Activated T-helper 9 cell treated with anti-CD3 and anti-CD28 coated beads, Interleukin-2, amount 50 U/mL, for 16 hours (primary cell): ENCODE measurements around the gene GOLGA8B.
"Not testable (repeated sequence)": the region's sequence is repeated elsewhere in the genome, so short reads cannot be mapped to it uniquely, and the experiment has no call there.

Source experiments
- DNase-seq: peaks from one replicate; pipeline ENCODE4 v3.0.0-alpha.2; 2020; ENCODE audit warnings: low read depth

Gene GOLGA8B

GRCh38 chr15:34564711-34565110 is 18.7 kb downstream of the GOLGA8B start:
- not testable (repeated sequence) for DNase-seq

- DNase-seq: not testable (repeated sequence)
Observed at GRCh38 chr15:34560814-34561213, 22.6 kb downstream of the GOLGA8B start.

GRCh38 chr15:34559764-34560163 is 23.7 kb downstream of the GOLGA8B start:
- DNase-seq: not testable (repeated sequence)

GRCh38 chr15:34555162-34555561 is 28.3 kb downstream of the GOLGA8B start:
- not testable (repeated sequence) for DNase-seq

GRCh38 chr15:34554716-34555115 is 28.7 kb downstream of the GOLGA8B start:
- DNase-seq: not testable (repeated sequence)

- not testable (repeated sequence) for DNase-seq
Observed at GRCh38 chr15:34554126-34554525, 29.3 kb downstream of the GOLGA8B start.

GRCh38 chr15:34550129-34550528 is 33.3 kb downstream of the GOLGA8B start:
- not testable (repeated sequence) for DNase-seq

GRCh38 chr15:34549381-34549809 is 34.1 kb downstream of the GOLGA8B start:
- not testable (repeated sequence) for DNase-seq

GRCh38 chr15:34543860-34544649 is 39.4 kb downstream of the GOLGA8B start:
- DNase-seq: not testable (repeated sequence)

- not testable (repeated sequence) for DNase-seq
Observed at GRCh38 chr15:34535857-34536256, 47.6 kb downstream of the GOLGA8B start.
